NT2/D1 (cell line): ENCODE data around the gene ASPA.

ENCODE experiments used
- SUZ12 ChIP-seq: IDR thresholded peaks from 2 replicates; pipeline ENCODE4 v1.6.1; 2011; ENCODE audit not compliant: insufficient read length, insufficient read depth; ENCODE audit errors: extremely low read depth
- YY1 ChIP-seq: IDR thresholded peaks from 2 replicates; pipeline ENCODE4 v1.6.1; 2011; ENCODE audit not compliant: insufficient read length, insufficient read depth
- ZNF274 ChIP-seq: IDR thresholded peaks from 2 replicates; pipeline ENCODE4 v1.6.1; 2011; ENCODE audit warnings: mild to moderate bottlenecking, low read depth, low read length

DNA sequence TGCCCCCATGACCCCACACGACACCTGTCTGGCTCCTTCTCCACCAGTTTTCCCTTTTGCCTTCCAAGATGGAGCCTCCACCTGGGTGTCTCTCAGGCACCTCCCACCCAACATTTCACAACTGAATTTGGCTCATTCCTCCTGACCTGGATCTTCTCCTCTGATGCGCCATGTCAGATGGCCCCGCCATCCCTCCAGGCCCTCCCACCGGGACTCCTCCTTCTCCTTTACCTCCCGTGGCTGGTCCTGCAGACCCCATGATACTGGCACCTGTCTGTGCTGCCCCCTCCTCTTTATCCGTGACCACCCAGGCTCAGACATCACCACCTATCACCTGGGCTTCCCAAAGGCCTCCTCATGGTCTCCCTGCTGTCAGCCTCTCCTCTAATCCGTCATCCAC lies 77.1 kb downstream of the ASPA start:
- no peak for TF ChIP-seq ZNF274
- no peak for TF ChIP-seq SUZ12
- TF ChIP-seq YY1, result no peak
